ENCODE data around the gene ADGRG6. TPM values are rescaled to one million over a fixed set of nuclear protein-coding genes. Genes with fewer than 3 reads are reported as not detected.

ADGRG6 gene
- total RNA-seq, 2 experiments from 2014 or later: 1.5 to 2.4 TPM

DNA sequence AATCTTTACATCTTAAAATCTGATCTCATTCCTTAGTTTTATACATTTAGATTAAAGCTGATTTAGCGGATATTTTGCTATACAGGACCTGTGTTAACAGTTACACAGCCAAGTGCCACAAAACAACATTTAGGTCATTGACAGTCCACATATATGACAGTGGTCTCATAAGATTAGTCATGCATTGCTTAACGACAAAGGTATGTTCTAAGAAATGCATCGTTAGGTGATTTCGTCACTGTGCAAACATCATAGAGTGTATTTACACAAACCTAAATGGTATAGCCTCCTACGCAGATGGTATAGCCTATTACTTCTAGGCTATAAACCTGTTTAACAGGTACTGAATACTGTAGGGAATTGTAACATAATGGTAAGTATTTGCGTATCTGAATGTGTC is 21.6 kb downstream of the ADGRG6 start:
- no peak for DNase-seq
- Mint-ChIP-seq H3K27me3 (no peaks in the 10 kb centered on the region), H3K4me1 (no peaks in the 10 kb centered on the region), H3K27ac (no peak overlapping the region), H3K9me3 (no peaks in the 10 kb centered on the region), H3K36me3 (no peaks in the 10 kb centered on the region), H3K4me3 (no peak overlapping the region)

DNA sequence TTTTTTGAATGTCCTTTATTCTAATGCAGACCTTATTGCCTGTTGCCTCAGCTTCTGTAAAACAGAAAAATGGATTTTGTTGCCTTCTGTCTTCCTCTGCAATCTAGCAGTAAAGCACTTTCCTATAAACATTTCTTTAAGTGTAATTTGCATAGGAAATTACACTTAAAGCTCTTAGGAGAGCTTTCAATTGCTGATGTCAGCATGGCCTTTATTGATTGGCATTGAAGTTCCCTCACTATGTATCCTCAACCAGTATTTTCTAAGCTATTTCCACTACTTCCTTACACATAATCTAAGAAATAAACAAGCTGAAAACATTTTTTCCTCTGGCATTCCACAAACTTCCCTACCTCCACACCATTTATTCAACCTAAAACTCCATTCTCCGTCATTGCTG is 22.3 kb downstream of the ADGRG6 start:
- H3K27ac Mint-ChIP-seq: no peak overlapping the region
- H3K4me3 Mint-ChIP-seq: no peak overlapping the region
- no peaks in the 10 kb centered on the region for H3K27me3 Mint-ChIP-seq
- no peaks in the 10 kb centered on the region for H3K36me3 Mint-ChIP-seq
- no peaks in the 10 kb centered on the region for H3K9me3 Mint-ChIP-seq
- no peak for DNase-seq
- H3K4me1 Mint-ChIP-seq: no peaks in the 10 kb centered on the region

DNA sequence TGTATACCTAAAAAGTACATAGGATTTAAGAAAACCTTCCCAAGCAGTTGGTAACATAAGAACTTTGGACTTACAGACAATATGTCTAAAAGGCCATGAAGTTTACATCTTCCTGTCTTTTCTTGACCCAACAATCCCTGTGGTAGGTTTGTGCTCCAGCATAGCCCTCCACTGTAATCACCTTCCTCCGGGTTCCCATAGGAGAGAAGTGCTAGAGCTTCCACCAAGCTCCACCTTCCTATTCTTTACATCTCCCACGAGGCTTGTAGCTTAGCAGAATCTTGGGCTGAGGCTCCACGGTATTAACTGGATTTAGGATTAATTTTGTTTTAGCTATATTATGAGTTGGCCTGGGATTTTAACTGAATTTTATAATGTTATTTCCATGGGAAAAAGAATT is 23.3 kb downstream of the ADGRG6 start:
- no peaks in the 10 kb centered on the region for H3K9me3 Mint-ChIP-seq
- no peaks in the 10 kb centered on the region for H3K36me3 Mint-ChIP-seq
- no peaks in the 10 kb centered on the region for H3K27me3 Mint-ChIP-seq

DNA sequence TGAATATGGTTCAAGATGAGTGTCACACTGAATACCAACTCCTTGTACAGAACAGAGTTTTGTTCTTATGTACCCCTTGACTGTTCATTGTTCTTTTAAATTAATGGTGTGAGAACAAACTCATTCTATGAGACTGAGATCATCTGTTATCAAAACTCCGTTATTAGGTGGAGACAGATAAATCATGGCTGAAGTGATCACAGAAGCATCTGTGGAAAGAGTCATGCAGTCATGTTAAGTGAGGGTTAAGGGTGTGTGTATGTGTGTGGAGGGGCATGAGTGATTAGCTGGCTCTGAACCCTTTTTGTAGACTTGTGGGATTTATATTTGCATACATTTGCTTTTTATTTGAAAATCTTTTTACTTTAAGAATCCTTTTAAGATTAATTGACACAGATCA is 24.7 kb downstream of the ADGRG6 start:
- no peaks in the 10 kb centered on the region for H3K27me3 Mint-ChIP-seq
- no peak overlapping the region for H3K4me3 Mint-ChIP-seq
- H3K27ac Mint-ChIP-seq: no peak overlapping the region
- DNase-seq: no peak
- no peaks in the 10 kb centered on the region for H3K36me3 Mint-ChIP-seq
- no peaks in the 10 kb centered on the region for H3K9me3 Mint-ChIP-seq
- H3K4me1 Mint-ChIP-seq: peaks cover 16% of the 10 kb centered on the region

More for the DNA sequence above, 23.3 kb downstream of the ADGRG6 start:
- Mint-ChIP-seq H3K4me1 (peaks cover 1% of the 10 kb centered on the region), H3K4me3 (no peak overlapping the region), H3K27ac (no peak overlapping the region)
- no peak for DNase-seq

DNA sequence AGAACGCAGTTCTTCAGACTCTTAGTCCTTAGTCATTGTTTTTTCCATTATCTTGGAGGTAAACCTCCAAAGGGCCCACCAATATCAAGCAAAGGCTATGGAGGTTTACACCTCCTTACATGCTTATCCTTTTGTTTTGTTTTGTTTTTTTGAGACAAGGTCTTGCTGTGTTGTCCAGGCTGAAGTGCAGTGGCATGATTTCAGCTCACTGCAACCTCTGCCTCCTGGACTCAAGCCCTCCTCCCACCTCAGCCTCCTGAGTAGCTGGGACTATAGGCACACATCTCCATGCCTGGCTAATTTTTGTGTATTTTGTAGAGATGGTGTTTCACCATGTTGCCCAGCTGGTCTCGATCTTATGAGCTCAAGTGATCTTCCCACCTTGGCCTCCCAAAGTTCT is 26.3 kb downstream of the ADGRG6 start:
- no peaks in the 10 kb centered on the region for H3K27me3 Mint-ChIP-seq
- no peak overlapping the region for H3K4me3 Mint-ChIP-seq
- H3K9me3 Mint-ChIP-seq: no peaks in the 10 kb centered on the region
- H3K27ac Mint-ChIP-seq: no peak overlapping the region
- H3K4me1 Mint-ChIP-seq: peaks cover 21% of the 10 kb centered on the region
- H3K36me3 Mint-ChIP-seq: no peaks in the 10 kb centered on the region
- DNase-seq: no peak

DNA sequence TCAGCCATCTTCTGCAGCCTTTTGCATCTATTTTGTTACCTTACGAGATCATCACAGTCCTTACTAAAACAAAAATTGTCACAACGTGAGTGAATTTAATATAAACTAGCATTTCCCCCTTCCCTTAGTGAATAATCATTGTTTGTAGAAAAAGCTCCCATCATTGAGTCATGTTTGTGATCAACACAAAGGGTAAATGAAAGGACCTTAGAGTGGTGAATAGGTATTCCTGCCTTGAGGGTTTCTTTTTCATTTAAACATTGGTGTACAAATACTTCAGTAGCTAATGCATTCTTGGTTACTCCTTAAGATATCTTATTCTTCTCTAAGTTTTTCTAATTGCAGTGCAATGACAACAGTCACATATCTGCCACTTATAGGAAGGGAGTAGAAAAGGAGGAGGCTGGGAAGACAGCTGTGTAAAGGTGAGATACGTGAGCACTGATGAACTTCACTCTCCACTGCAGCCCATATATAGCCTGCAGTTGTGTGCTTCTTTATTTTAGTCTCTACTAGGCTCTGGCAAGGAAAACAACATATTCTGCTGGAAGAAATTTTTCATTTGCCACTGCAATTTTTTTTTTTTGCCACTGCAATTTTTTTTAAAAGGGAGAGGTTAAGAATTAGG is 27.8 kb downstream of the ADGRG6 start:
- no peaks in the 10 kb centered on the region for H3K9me3 Mint-ChIP-seq
- no peaks in the 10 kb centered on the region for H3K36me3 Mint-ChIP-seq
- H3K27ac Mint-ChIP-seq: no peak overlapping the region
- H3K27me3 Mint-ChIP-seq: no peaks in the 10 kb centered on the region
- no peak for DNase-seq
- peaks cover 21% of the 10 kb centered on the region for H3K4me1 Mint-ChIP-seq
- H3K4me3 Mint-ChIP-seq: no peak overlapping the region

DNA sequence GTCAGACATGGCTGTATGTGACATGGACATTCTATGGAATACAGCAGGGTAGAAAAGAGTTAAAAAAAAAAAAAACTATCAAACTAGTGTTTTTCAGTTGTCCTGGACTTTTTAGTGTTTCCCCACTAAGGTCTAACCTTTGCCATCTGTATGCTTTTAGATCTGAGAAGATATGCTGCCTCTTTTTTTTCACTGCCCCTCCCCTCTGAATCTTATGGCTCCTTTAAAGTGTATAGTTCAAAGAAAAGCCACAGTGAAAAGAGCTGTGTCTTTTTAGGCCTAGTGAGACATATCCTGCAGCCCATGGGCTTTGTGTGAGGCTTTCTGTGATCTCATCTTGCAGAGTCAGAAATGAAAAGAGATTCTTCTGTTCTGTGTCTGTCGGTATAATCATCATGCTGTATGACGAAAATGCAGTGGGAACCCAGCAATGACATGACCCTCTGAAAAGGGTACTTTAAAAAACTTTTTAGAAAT is 29.3 kb downstream of the ADGRG6 start:
- peak overlapping the region; percentile 5 for H3K4me3 Mint-ChIP-seq
- no peaks in the 10 kb centered on the region for H3K9me3 Mint-ChIP-seq
- peak overlapping the region; percentile 27 for H3K27ac Mint-ChIP-seq
- H3K4me1 Mint-ChIP-seq: peaks cover 24% of the 10 kb centered on the region
- no peaks in the 10 kb centered on the region for H3K27me3 Mint-ChIP-seq
- H3K36me3 Mint-ChIP-seq: no peaks in the 10 kb centered on the region
- peak; percentile 13 for DNase-seq

DNA sequence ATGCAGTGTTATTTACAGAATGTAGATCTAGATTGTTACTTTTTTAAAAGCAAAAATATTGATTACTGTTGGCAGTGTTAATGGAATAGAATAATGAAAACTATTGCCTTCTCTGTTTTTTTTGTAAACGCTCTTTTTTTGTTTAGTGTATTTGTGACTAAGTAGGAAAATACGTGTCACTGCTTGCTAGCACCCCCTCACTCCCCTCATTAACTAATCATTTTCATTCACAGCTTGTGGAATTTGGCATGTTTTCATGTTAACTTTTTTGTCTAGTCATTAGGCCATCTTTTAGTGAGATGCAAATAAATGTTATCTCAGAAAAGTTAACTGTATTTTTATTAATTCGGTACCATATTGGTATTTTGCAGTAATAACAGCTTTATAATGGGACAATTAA is 29.8 kb downstream of the ADGRG6 start:
- Mint-ChIP-seq H3K27me3 (no peaks in the 10 kb centered on the region), H3K36me3 (no peaks in the 10 kb centered on the region), H3K4me1 (peaks cover 24% of the 10 kb centered on the region), H3K4me3 (no peak overlapping the region), H3K9me3 (no peaks in the 10 kb centered on the region), H3K27ac (peak overlapping the region; percentile 27)
- no peak for DNase-seq

DNA sequence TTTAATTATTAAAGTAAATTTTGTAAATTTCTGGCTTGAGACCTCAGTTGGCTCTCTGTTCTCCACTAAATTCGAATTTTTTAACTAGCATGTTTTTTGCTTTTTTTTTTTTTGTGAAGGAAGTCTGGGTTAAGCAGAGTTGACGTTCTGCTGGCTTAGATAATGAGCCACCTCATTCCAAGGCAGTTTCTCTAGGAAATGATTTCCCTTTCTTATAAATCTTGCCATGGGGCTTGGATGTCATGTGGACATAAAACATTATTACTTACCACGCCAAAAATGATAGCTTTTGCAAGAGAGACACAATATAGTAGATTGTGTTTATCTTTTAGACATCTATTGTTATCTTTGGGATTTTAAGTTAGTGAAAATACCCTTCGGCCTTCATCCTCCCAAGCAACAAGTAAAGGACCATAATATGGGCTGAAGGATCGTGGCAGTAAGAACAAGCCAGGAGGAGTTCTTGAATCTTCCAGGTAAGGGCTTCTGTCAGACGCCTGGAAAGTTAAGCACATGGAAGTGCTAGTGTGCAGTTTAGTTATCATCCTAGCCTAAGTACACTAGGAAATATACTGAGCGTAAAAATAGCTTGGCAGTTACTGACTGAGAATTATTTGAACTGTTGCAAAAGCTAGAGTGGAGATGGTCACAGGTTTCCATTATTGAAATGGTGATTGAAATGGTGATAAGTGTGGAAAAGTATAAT is 30.7 kb downstream of the ADGRG6 start:
- DNase-seq: no peak
- H3K27ac Mint-ChIP-seq: no peak overlapping the region
- H3K9me3 Mint-ChIP-seq: no peaks in the 10 kb centered on the region
- no peaks in the 10 kb centered on the region for H3K27me3 Mint-ChIP-seq
- H3K4me1 Mint-ChIP-seq: peaks cover 24% of the 10 kb centered on the region
- H3K36me3 Mint-ChIP-seq: no peaks in the 10 kb centered on the region
- no peak overlapping the region for H3K4me3 Mint-ChIP-seq

DNA sequence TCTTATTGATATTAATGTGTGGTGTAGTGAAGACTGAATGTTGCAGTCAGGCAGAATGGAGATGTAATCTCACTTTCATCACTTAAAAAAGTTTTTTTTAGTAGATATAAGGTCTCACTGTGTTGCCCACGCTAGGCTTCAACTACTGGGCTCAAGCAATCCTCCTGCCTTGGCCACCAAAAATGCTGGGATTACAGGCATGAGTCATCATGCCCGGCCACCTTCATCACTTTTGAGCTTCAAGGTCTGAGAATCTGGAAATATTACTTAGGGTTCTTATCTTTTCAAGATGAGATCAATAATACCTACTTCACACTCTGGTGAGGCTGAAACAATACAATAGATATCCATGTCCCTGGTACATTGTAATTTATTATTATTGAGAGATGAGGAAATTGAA is 31.6 kb downstream of the ADGRG6 start:
- no peak for DNase-seq
- Mint-ChIP-seq H3K27me3 (no peaks in the 10 kb centered on the region), H3K9me3 (no peaks in the 10 kb centered on the region), H3K27ac (no peak overlapping the region), H3K36me3 (no peaks in the 10 kb centered on the region), H3K4me3 (no peak overlapping the region), H3K4me1 (peaks cover 24% of the 10 kb centered on the region)

DNA sequence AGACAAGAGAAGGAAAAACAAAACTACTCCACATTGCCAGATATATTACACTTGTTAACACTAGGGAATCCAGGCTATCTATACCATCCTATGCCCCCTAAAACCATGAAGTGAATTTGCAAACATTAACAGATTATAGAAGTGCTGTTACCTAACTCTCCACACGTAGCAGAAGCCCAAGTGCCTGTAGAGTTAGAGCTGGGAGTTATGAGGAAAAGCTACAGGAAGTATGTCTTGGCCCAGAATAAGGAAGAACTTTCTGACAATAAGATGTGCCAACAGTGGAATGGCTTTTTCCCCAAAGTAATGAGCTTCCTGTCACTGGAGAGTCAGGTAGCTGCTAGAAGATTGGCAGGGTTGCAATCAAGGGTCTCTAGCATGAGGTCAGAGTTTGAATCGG is 32.5 kb downstream of the ADGRG6 start:
- no peak overlapping the region for H3K27ac Mint-ChIP-seq
- peaks cover 24% of the 10 kb centered on the region for H3K4me1 Mint-ChIP-seq
- H3K4me3 Mint-ChIP-seq: no peak overlapping the region
- DNase-seq: no peak
- no peaks in the 10 kb centered on the region for H3K9me3 Mint-ChIP-seq
- no peaks in the 10 kb centered on the region for H3K36me3 Mint-ChIP-seq
- no peaks in the 10 kb centered on the region for H3K27me3 Mint-ChIP-seq

DNA sequence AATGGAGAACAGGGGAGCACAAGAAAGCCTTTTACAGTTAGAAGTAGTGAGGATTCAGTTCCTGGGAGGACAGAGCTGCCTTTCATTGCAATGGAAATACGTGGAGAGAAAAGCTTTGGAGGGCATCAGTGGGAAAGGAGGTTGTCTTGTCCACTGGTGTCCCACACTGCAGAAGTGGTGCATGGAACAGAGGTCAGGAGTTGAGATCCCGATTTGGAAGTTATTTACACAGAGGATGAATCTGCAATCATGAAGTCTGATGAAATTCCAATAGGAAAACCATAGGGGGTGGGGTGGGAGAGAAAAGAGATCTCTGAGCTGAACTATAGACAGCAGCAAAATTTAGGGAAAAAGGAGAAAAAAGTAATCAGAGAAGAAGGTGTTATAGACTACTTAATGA is 33.6 kb downstream of the ADGRG6 start:
- H3K27ac Mint-ChIP-seq: no peak overlapping the region
- no peaks in the 10 kb centered on the region for H3K27me3 Mint-ChIP-seq
- H3K9me3 Mint-ChIP-seq: no peaks in the 10 kb centered on the region
- peaks cover 19% of the 10 kb centered on the region for H3K4me1 Mint-ChIP-seq
- no peaks in the 10 kb centered on the region for H3K36me3 Mint-ChIP-seq
- no peak overlapping the region for H3K4me3 Mint-ChIP-seq
- no peak for DNase-seq

DNA sequence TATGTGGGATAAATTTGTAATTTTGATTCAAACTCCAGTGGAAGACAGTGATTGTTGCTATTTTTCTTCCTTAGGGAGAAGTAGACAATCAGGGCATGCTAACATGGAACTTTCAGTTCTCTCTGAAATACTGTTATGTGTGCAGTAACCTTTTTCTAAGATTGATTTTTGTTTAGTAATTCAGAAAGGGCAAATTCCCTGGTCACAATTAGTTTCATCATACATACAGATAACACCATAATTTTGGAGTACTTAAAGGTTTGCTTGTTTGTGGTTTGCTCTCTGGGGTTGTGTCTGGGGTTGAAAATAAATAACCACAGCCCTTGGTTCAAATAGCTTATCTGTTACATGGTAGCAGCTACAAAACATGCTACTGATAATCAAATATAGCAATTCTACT is 34.4 kb downstream of the ADGRG6 start:
- Mint-ChIP-seq H3K9me3 (no peaks in the 10 kb centered on the region), H3K27me3 (no peaks in the 10 kb centered on the region), H3K4me3 (no peak overlapping the region), H3K27ac (no peak overlapping the region), H3K4me1 (peaks cover 12% of the 10 kb centered on the region), H3K36me3 (no peaks in the 10 kb centered on the region)
- DNase-seq: no peak

DNA sequence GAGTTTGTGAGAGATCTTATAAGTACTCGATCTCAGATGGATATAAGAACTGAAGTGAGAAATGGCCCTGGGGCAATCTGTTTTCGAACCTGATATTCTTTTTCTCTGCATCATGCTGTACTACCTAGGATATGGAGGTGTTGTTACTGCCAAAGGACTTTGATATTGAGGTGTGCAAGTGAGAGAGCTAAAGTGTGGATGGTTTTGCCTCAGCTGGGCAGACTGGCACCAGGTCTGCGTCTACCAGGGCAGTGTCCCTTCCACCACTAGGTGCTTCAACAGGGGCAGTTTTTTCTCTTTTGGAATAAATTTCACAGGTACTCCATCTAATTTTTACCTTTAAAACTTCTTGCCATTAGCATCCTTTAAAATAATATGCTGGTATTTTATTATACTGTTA is 35.0 kb downstream of the ADGRG6 start:
- Mint-ChIP-seq H3K4me1 (peaks cover 6% of the 10 kb centered on the region), H3K36me3 (no peaks in the 10 kb centered on the region), H3K27me3 (no peaks in the 10 kb centered on the region), H3K9me3 (no peaks in the 10 kb centered on the region), H3K27ac (no peak overlapping the region), H3K4me3 (no peak overlapping the region)
- no peak for DNase-seq

DNA sequence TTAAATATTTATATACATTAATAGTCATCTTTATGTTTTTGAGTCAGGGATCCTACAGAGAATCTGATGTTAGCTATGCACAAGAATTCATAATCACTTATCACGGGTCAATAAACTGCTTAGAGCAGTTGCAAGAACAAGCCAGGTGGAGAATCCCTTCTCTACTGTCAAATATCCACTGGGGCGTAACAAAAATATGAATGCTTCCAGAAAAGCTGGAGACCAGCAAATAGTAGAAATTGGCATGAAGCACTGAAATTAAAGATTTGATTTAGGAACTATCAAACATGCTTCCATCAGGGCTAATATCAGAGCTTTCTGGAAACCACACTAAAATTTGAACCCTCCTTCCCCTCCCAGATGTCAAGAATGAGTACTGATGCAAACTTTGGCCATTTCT is 37.3 kb downstream of the ADGRG6 start:
- Mint-ChIP-seq H3K27me3 (no peaks in the 10 kb centered on the region), H3K27ac (no peak overlapping the region), H3K9me3 (no peaks in the 10 kb centered on the region), H3K36me3 (no peaks in the 10 kb centered on the region), H3K4me3 (no peak overlapping the region), H3K4me1 (peaks cover 3% of the 10 kb centered on the region)
- no peak for DNase-seq
